Fibroblast of lung (primary cell): ENCODE data around the gene TLK2. TPM values are rescaled to one million over a fixed set of nuclear protein-coding genes. Genes with fewer than 3 reads are reported as not detected.
"Not testable (repeated sequence)": the region's sequence is repeated elsewhere in the genome, so short reads cannot be mapped to it uniquely, and the experiment has no call there.

Experiments
- DNase-seq, 2 donors: peaks; one replicate each; pipeline versions ENCODE4 v3.0.0 to v3.0.0-alpha.2; 2010; ENCODE audit warnings: low read depth in 2 of 2
- H2AFZ ChIP-seq: 2 replicates; pipeline ENCODE4 v1.5.1; 2012; ENCODE audit warnings: low read length, control low read depth, inconsistent platforms
- H3K27ac ChIP-seq: 2 replicates; pipeline ENCODE4 v1.5.1; 2011; ENCODE audit warnings: low read length, control low read depth; ENCODE audit not compliant: insufficient read depth
- H3K27me3 ChIP-seq: 2 replicates; pipeline ENCODE4 v1.5.1; 2011; ENCODE audit warnings: mild to moderate bottlenecking, low read length; ENCODE audit not compliant: control insufficient read depth, insufficient read depth
- H3K36me3 ChIP-seq: 2 replicates; pipeline ENCODE4 v1.5.1; 2011; ENCODE audit warnings: low read length; ENCODE audit not compliant: control insufficient read depth, insufficient read depth
- H3K4me1 ChIP-seq: 2 replicates; pipeline ENCODE4 v1.5.1; 2011; ENCODE audit warnings: low read length; ENCODE audit not compliant: control insufficient read depth, insufficient read depth; ENCODE audit errors: extremely low read depth
- H3K4me2 ChIP-seq: 2 replicates; pipeline ENCODE4 v1.5.1; 2011; ENCODE audit warnings: low read length, control low read depth; ENCODE audit not compliant: insufficient read depth; ENCODE audit errors: extremely low read depth
- H3K4me3 ChIP-seq, 4 experiments: fragments of 200-600 bp in 1 of 4; sonication (generic) in 1 of 4; replicated peaks in 1 of 4; 2 replicates each; pipeline ENCODE4 v1.5.1; 2011 to 2016; ENCODE audit warnings: low read length in 4 of 4, low read depth in 3 of 4, mild to moderate bottlenecking in 3 of 4, control low read depth in 2 of 4, inconsistent platforms in 1 of 4, mixed read lengths in 1 of 4; ENCODE audit not compliant: insufficient read depth in 1 of 4; ENCODE audit errors: control extremely low read depth in 1 of 4
- H3K79me2 ChIP-seq: 2 replicates; pipeline ENCODE4 v1.5.1; 2012; ENCODE audit warnings: mild to moderate bottlenecking, low read length, inconsistent platforms; ENCODE audit not compliant: control insufficient read depth, insufficient read depth
- H3K9ac ChIP-seq: 2 replicates; pipeline ENCODE4 v1.5.1; 2011; ENCODE audit warnings: mild to moderate bottlenecking, low read length, control low read depth; ENCODE audit not compliant: insufficient read depth
- H3K9me3 ChIP-seq: 2 replicates; pipeline ENCODE4 v1.5.1; 2012; ENCODE audit warnings: low read depth, low read length; ENCODE audit not compliant: control insufficient read depth, insufficient read depth
- H4K20me1 ChIP-seq: 2 replicates; pipeline ENCODE4 v1.5.1; 2011; ENCODE audit warnings: low read length; ENCODE audit not compliant: control insufficient read depth, insufficient read depth; ENCODE audit errors: extremely low read depth
- polyA plus RNA-seq, 2 donors: library from polyadenylated mRNA; depleted of rRNA in 1 of 2; stranded (reverse) in 1 of 2; unstranded in 1 of 2; fragments of >200 nt; gene quantifications; 2 replicates each; pipeline ENCODE4 v1.2.1, GENCODE V29; 2011 to 2012; ENCODE audit warnings: missing spikeins in 1 of 2
- total RNA-seq: library from RNA; depleted of rRNA; stranded (reverse); fragments of >200 nt; gene quantifications from 2 replicates; pipeline ENCODE4 v1.2.1, GENCODE V29; 2014

Gene TLK2
- total and polyA plus RNA-seq, 2 donors (not counting 1 experiment from before 2014, with no cell fraction given), result 55.5 to 63.9 TPM

DNA sequence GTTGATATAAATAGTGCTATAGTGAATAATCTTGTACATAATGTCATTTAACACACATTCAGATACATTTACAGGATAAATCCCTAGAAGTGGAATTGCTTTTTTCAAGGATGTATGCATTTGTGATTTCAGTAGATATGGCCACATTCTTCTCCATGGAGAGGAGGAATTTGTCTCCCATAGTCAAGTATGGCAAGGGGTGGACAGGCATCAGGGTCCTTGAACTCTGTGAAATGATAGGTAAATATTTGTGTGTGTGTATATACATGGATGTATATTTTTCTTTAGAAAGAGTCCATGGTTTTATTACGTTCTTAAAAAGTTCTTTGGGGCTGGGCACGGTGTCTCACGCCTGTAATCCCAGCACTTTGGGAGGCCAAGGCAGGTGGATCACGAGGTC lies 17.7 kb downstream of the TLK2 start:
- not testable (repeated sequence) for H3K27me3 ChIP-seq, H2AFZ ChIP-seq, H3K4me3 ChIP-seq, DNase-seq, H3K4me1 ChIP-seq, H3K4me2 ChIP-seq, H3K9me3 ChIP-seq, H3K9ac ChIP-seq, H4K20me1 ChIP-seq, H3K36me3 ChIP-seq, H3K27ac ChIP-seq
- H3K79me2 ChIP-seq, result peaks cover 66% of the 10 kb centered on the region

DNA sequence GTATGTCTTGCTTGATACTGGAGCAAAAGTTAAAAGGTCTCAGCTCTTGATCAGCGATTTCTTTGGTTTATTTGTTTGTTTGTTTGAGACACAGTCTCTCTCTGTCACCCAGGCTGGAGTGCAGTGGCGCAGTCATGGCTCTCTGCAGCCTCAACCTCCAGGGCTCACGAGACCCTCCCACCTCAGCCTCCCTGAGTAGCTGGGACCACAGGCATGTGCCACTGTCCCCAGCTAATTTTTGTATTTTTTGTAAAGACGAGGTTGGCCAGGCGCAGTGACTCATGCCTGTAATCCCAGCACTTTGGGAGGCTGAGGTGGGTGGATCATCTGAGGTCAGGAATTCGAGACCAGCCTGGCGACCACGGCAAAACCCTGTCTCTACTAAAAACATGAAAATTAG lies 20.2 kb downstream of the TLK2 start:
- H3K4me2 ChIP-seq, H3K4me3 ChIP-seq, H3K27ac ChIP-seq, H3K27me3 ChIP-seq, H3K4me1 ChIP-seq, H3K9me3 ChIP-seq, H3K36me3 ChIP-seq, H4K20me1 ChIP-seq, H2AFZ ChIP-seq, DNase-seq, H3K9ac ChIP-seq: not testable (repeated sequence)
- H3K79me2 ChIP-seq, result peaks cover 53% of the 10 kb centered on the region

DNA sequence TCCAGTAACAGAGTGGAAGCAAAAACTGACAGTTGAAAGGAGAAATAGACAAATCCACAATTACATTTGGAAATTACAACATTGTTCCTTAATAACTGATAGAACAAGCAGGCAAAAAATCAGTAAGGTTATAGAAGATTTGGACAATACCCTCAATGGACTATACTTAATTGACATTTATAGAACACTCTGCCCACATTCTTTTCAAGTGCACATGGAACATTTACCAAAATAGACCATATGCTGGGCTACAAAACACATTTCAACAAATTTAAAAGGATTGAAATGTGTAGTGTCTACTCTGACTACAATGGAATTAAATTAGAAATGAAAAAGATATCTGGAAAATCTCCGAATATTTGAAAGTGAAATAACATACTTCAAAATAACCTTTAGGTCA lies 21.8 kb downstream of the TLK2 start:
- not testable (repeated sequence) for H3K27ac ChIP-seq, H3K9ac ChIP-seq, H3K27me3 ChIP-seq, H2AFZ ChIP-seq, DNase-seq, H3K4me1 ChIP-seq, H3K36me3 ChIP-seq, H3K4me2 ChIP-seq, H3K9me3 ChIP-seq, H4K20me1 ChIP-seq, H3K4me3 ChIP-seq
- peaks cover 52% of the 10 kb centered on the region for H3K79me2 ChIP-seq

DNA sequence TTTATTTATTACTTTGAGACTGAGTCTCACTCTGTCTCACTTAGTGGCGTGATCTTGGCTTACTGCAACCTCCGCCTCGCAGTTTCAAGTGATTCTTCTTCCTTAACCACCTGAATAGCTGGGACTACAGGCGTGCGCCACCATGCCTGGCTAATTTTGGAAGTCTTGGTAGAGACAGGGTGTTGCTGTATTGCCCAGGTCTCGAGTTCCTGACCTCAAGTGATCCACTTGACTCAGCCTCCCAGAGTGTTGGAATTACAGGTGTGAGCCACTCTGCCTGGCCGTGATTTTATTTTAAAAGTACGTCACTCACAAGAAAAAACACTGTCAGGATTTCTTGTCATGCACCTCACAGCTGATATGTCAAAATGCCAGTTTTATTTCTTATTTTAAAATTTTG lies 26.2 kb downstream of the TLK2 start:
- H3K27me3 ChIP-seq, H3K4me2 ChIP-seq, DNase-seq, H3K4me3 ChIP-seq, H3K36me3 ChIP-seq, H3K9me3 ChIP-seq, H3K9ac ChIP-seq, H4K20me1 ChIP-seq, H3K27ac ChIP-seq, H2AFZ ChIP-seq, H3K4me1 ChIP-seq: not testable (repeated sequence)
- H3K79me2 ChIP-seq, result peaks cover 39% of the 10 kb centered on the region

DNA sequence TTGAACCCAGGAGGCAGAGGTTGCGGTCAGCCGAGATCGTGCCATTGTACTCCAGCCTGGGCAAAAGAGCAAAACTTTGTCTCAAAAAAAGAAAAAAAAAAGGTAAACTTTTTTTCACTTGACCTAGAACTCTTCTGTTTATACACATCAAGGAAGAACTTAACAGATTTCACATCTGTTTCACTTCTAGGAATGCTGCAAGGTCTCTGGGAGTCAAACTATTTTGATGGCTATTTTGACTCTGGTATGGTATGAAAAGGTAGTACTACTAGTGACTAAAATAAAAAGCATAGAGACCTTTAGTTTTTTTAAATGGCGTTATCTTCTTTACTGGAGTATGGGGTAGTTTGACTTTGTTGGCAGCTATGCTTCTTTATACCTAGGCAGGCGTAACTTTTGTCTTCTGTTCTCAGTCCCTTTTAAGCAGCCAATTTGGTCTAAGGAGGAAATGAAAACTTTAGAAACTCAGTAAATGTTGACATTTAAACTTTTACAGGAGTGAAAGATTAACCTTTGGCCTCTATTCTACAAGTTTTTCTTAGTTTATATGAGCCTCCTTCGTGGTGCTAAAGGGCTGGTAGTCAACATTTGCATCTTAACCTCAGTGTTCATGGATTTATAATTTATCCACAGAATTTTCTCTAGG lies 28.7 kb downstream of the TLK2 start:
- not testable (repeated sequence) for DNase-seq, H3K9me3 ChIP-seq, H3K9ac ChIP-seq, H3K4me1 ChIP-seq, H4K20me1 ChIP-seq, H3K27me3 ChIP-seq, H3K36me3 ChIP-seq, H2AFZ ChIP-seq, H3K4me3 ChIP-seq, H3K27ac ChIP-seq
- H3K79me2 ChIP-seq, result peaks cover 51% of the 10 kb centered on the region
- H3K4me2 ChIP-seq, result peak overlapping the region; percentile 13

DNA sequence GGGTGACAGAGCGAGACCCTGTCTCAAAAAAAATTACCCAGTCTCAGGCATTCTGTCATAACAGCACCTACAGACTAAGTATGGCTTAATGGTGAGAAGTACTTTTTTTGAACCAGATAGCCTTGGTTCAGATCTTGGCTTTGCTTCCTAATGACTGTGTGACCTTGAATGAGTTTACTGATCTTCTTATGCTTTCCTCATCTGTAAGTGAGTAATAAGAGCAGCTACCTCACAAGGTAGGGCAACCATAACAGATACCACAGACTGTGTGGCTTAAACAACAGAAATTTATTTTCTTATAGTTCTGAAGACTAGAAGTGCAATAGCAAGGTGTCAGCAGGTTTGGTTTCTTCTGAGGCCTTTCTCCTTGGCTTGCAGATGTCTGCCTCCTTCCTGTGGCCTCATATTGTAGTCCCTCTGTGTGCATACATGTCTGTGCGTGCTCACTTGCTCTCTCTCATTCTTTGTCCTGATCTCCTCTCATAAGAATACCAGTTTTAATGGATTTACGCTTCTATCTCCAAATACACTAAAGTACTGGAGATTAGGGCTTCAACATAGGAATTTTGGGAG lies 31.7 kb downstream of the TLK2 start:
- not testable (repeated sequence) for H3K4me1 ChIP-seq, H3K36me3 ChIP-seq, H2AFZ ChIP-seq, H3K4me3 ChIP-seq, H3K9me3 ChIP-seq, H3K9ac ChIP-seq, H3K27ac ChIP-seq, H3K27me3 ChIP-seq, DNase-seq, H3K4me2 ChIP-seq, H4K20me1 ChIP-seq
- peaks cover 50% of the 10 kb centered on the region for H3K79me2 ChIP-seq

DNA sequence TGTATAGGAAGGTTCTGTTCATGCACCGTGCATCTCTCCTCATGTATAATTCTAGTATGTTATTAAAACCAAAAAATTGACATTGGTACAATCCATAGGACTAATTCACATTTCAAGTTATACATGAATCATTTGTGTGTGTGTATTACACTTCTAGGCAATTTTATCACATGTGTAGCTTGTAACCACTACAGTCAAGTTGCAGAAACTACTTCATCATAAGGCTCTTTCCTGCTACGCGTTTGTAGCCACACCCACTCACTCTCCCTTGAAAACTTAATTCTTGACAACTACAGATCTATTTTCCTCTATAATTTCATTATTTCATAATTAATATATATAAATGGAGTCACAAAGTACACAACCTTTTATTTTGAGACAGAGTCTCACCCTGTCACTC lies 32.4 kb downstream of the TLK2 start:
- not testable (repeated sequence) for H3K27me3 ChIP-seq, H3K9me3 ChIP-seq, H3K27ac ChIP-seq, H3K4me3 ChIP-seq, H3K9ac ChIP-seq, H3K36me3 ChIP-seq, DNase-seq, H2AFZ ChIP-seq, H3K4me1 ChIP-seq, H3K4me2 ChIP-seq, H4K20me1 ChIP-seq
- peaks cover 47% of the 10 kb centered on the region for H3K79me2 ChIP-seq
